Kidney glomerular epithelial cell (primary cell): ENCODE data around the gene NCSTN.

Source experiments
- DNase-seq: peaks from one replicate; lab custom pipeline; 2025; lab: John Stamatoyannopoulos, UW

The NCSTN gene

DNA sequence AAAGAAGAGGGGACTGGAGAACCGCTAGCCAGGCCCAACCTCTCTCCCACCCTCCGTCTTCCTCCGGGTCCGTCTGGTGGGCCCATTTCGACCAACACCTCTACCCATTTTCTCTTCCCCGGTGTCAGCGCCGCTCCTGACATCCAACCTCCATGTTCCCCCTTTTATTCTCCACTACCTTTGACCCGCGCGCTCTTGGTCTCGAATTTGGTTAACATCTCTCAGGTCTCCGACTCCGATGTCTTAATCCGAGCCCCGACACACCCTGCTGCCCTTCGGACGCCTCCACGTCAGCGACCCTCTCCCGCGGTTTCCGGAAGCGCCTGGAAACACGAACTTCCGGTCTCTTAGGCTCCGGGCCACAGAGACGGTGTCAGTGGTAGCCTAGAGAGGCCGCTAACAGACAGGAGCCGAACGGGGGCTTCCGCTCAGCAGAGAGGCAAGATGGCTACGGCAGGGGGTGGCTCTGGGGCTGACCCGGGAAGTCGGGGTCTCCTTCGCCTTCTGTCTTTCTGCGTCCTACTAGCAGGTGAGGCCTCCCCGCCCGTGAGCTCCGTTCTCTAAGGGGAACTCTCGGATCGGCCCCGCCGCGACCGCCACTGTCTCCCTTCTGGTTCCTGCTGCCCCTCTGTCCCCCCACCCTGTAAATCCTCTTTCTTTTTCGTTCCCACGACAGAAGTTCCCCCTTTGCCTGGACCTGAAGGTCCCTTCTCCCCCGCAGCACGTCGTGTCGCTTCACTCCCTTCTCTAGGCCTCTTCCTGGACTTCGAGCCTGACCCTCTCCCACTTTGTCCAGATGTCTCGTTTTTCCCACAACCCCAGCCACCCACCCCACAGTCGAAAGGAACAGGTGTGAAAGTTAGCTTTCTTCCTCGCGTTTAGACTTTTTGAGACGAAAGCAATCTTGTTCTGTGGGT, at the start of gene NCSTN, which contains the start of gene COPA:
Gene NCSTN (plus strand): TSS at position 431 of the 917 bp plus-strand sequence. CDS start 14 bp downstream, at position 445.
Gene COPA (minus strand): TSS at position 298 of the 917 bp plus-strand sequence. CDS start 80 bp downstream, at position 218.
- peak; percentile 79 for DNase-seq

- no peak for DNase-seq
Measured at GRCh38 chr1:160296036-160296435, 47.1 kb upstream of the NCSTN start.

- DNase-seq = no peak
Measured at GRCh38 chr1:160300173-160300572, 43.0 kb upstream of the NCSTN start.

DNA sequence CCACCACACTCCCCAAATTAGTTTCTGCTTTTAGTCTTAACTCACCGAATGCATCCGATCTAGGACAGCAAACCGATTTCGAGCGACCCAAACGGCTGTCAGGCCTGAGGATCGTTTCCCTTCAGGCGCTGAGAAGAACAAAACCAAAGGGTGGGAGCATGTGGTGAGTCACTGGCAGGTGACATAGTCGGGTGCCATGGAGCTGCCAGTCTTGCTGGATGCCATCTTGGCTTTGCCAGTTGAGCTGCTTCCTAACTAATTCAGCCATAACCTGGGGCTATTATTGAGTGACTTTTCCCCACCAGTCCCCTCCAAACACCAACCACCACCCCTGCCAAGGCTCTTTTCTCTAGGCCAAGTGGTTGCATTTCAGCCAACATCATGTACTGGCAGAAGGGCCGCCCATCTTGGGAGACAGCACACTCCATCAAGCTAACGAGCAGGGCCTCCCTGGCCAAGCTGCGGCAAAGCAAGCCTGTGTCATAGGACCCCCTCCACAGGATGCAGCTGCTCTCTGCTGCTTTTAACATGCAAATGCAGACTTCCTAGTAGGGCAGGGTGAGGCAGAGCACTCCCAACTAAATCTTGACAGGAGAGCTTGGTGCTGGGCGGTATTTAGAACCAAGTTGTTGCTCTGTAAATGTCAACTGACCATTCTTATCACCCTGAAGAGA, 35.9 kb upstream of the NCSTN start:
- DNase-seq = no peak

DNA sequence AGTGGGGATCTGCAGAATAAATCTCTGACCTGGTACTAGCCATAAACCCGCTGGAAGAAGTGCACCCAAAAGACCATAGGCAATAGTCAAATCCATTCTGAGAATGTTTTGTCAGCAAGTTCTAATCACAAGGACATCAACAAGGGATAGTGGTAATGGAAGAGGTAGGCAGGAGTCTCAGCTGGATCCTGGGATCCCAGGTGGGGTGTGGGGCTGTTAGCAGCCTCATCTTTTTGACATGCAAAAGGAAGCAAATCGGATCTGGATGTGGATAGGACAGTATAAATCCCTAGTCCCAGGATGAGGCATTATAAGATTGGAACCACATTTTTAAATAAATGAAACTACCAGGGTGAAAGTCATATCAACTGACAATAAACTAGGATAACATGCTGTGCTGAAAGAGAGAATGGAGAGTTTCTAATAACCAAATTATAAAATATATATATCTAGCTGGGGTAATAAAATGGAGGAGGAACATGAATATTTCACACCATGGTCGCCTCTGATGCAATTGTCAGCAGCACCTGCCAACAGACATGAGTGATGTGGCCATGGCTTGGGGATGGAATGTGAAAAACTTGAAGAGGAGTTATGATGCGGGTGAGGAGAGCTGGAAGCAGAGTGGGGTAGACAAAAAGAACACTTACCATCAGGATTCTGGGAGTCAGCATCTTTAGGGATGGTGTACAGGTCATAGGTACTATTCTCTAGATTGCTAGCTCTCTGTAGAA, 34.6 kb upstream of the NCSTN start:
- DNase-seq = no peak

- no peak for DNase-seq
Measured at GRCh38 chr1:160309185-160309557, 34.0 kb upstream of the NCSTN start.

DNA sequence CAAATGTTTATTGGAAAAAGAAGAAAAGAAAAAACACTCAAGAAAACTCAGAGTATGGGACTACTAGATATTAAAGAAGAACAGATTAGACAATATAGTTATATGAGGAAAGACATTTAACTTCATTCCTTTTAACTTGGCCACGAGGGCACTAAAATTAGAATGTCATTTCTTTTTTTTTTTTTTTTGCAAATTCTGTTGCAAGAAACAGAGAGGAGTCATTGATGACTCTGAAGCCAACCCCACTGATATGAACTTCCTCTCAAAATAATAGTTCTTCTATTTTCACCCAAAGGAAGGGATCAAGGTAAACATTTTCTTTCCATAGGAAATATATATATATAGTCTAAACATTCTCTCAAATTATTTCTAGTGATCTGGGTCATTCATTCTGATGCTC, 33.6 kb upstream of the NCSTN start:
- DNase-seq = no peak

DNA sequence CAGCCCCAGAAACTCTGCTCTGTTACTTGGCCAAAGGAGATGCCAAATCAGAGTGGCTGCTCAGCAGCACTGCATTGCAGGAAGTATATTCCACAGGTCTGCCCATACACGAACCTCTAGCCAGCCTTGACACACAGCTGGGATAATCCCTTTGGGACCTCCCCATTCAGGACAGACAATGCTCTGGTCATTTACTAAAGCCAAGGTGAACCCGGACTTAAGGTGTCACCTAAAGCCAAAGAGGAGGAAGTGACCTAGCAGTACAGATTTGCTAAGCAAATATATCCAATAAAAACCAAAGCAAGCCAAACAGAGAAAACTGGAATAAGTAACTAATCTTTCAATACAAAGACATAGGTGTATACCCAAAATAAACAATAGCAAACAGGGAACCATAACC, 27.8 kb upstream of the NCSTN start:
- no peak for DNase-seq

DNA sequence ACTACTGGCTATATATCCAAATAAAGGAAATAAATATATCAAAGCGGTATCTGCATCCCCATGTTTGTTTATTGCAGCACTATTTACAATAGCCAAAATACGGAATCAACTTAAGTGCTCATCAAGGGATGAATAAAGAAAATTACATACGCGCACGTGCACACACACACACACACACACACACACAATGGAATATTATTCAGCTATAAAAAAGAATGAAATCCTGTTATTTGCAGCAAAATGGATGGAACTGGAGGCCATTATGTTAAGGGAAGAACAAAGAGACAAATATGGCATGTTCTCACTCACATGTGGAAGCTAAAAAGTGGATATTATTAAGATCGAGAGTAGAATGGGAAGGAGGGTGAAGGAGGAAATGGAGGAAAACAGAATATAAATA, 20.4 kb upstream of the NCSTN start:
- DNase-seq = no peak

DNA sequence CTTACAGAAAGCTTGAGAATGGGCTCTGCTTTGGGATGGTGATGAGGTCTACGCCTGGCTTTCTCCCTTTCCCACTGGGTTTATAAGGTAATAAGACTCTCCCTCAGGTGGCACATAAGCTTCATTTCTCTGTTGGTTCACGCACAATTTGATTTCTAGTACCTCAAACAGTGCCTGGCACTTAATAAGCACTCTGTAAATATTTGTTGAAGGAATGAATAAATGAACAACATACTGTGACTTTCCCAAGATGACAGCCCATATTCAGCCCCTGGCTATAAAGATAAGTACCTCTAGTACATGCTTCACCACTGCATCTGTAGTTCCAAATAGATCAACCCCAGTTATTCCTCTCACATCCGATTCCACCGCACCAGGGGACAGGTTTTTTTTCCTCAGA, 17.9 kb upstream of the NCSTN start:
- no peak for DNase-seq

GRCh38 chr1:160326418-160326817, 16.8 kb upstream of the NCSTN start:
- DNase-seq = no peak

GRCh38 chr1:160328184-160328583, 15.0 kb upstream of the NCSTN start:
- DNase-seq = no peak

GRCh38 chr1:160330119-160330518, 13.1 kb upstream of the NCSTN start:
- no peak for DNase-seq

DNA sequence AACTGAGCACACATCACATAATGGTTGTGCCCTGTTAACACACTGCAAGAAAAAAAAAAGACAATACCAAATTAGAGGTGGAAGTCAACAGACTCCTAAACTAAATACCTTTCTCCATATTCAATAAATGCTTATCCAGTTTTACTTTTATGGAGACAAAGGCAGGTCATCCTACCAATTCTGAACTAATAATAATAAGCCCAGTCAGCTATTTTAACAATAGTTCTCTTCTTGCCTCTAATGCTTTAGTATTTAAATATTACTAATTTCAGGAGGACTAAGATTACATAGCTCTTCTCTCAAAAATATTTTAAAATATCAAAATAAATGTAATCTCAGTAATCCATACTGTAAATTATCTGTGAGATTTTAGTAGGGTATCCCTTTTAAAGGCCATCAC, 10.7 kb upstream of the NCSTN start:
- DNase-seq = no peak

DNA sequence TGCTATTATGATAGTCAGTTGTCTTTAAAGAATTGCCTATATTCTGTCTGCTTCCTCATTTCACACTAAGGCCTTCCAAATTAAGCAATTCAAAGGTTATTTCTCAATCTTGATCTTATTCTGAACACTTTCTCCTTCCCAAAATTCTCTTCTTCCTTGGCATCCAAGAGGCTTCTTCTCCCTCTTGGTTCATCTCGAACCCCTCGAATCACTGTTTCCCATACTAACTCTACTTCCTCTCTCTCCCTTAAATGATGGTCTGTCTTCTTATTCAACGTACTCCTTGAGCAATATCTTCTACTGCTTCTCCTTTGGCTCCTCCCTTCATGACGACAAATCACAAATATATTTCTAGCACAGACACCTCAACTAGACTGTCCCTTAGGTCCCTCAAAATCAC, 4.6 kb upstream of the NCSTN start:
- no peak for DNase-seq

GRCh38 chr1:160340146-160340545, 3.0 kb upstream of the NCSTN start:
- DNase-seq = no peak

DNA sequence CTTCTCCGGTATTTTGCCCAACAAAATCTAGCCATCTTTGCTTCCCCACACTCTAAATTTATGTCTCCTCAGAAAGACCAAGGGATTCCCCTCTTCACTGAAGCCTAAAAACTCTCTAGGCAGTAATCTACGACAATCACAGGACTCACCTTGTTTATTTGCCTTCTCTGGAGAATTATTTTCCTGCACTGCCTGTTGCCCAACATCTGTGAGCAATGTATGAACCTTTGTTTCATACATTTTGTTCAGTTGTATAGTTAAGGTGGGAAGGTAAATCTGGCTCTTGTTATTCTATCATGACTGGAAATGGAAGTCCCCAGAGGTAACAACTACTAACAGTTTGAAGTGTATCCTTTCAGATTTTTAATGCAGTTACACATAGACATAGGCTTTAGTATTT, 2.3 kb upstream of the NCSTN start:
- DNase-seq = no peak

DNA sequence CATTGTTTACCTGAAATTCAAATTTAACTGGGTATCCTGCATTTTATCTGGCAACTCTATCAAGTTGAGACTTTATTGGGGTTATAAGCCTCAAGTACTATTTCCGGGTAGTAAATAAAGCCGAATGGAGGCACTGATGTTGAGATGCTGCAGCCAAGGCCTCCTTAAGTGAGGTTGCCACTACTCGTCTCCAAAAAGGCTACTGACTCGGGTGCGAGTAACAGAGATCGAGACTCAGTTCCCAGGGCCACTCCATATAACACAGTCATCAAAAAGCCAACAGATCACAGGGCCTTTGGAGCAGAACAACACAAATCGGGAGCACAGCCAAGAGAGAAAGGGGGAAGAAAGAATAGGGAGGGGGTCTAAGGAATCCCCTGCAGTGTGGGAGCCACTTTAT, 657 bp upstream of the NCSTN start:
- no peak for DNase-seq

DNA sequence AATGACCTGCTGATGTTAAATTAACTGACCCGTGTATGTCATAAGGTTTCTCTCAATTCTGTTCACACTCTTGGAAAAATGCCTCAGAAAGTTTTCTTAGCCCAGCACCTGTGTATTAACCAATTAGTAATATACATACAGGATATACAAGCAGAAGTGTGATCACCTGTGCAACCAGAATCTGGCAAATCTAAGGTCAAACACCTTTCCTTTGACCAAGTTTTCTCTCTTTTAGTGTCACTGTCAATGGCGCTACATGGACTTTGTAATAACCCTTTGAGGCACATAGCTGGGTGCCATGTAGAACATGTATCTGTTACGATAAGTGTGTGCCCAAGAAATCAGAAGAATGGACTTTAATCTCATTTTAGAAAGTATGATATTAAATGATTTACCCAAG, 1.1 kb downstream of the NCSTN start:
- DNase-seq = no peak

GRCh38 chr1:160344936-160345335, 1.8 kb downstream of the NCSTN start:
- no peak for DNase-seq

DNA sequence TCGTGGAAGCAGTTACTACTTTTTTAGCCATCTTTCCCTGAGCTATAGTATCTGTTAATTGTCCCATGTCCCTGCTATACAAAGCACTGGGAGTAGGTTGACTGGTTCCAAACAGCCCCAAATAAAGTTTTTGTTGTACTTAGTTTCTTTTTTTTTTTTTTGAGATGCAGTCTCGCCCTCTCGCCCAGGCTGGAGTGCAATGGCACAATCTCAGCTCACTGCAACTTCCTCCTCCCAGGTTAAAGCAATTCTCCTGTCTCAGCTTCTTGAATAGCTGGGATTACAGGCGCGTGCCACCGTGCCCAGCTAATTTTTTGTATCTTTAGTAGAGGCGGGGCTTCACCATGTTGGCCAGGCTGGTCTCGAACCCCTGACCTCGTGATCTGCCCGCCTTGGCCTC, 3.3 kb downstream of the NCSTN start:
- DNase-seq = no peak

DNA sequence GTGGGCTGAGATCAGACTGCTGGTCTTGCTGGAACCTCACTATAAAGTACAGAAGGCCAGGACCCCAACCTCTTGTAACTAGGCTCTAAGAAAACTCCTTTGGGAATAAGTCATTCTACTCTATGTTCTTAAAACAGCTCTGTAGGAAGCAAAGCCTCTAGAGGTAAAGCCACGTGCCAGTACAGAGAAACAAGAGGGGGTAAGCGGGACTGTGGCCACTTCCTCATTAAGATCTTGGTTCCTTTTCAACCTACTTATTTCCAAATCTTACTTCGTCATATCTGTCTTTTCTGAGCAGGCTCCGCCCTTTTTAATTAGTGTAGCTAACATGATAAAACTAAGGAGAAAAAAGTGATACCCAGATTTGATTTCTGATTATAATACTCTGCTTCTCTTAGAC, 3.8 kb downstream of the NCSTN start:
- no peak for DNase-seq

- no peak for DNase-seq
Measured at GRCh38 chr1:160351629-160352028, 8.4 kb downstream of the NCSTN start.
